GM19372 (cell line): Measurements from ENCODE around the gene YJEFN3.

ENCODE experiments used
- ATAC-seq: cut with Tn5 transposase; IDR thresholded peaks from one replicate; pipeline ENCODE4 v1.9.1; 2021; ENCODE audit warnings: mild to moderate bottlenecking, low read depth, moderate library complexity; ENCODE audit not compliant: unreplicated experiment

YJEFN3 gene

GRCh38 chr19:19528721-19529490, at the start of gene YJEFN3:
Gene YJEFN3 (plus strand): TSS chr19:19528911. CDS start chr19:19528933, 22 bp downstream.
- ATAC-seq = no peak

DNA sequence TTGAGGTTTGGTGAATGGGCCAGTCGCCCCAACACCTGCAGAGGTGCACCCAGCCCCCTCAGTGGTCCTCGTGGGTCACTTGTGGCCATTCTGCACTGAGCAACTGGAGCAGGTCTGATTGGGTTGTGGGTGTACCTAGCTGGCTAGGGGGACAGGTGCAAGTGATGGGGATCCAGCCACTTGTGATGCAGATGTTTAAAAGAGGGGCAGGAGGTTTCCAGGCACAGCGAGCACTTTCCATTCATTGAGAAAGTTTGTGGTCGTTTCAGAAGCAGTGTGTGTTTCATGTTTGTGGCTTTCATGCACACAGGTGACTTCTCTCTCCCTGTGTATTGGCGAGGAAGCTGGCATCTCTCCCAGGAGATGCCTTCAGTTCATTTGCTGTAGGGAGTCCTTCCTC, 48.0 kb upstream of the YJEFN3 start:
- no peak for ATAC-seq

DNA sequence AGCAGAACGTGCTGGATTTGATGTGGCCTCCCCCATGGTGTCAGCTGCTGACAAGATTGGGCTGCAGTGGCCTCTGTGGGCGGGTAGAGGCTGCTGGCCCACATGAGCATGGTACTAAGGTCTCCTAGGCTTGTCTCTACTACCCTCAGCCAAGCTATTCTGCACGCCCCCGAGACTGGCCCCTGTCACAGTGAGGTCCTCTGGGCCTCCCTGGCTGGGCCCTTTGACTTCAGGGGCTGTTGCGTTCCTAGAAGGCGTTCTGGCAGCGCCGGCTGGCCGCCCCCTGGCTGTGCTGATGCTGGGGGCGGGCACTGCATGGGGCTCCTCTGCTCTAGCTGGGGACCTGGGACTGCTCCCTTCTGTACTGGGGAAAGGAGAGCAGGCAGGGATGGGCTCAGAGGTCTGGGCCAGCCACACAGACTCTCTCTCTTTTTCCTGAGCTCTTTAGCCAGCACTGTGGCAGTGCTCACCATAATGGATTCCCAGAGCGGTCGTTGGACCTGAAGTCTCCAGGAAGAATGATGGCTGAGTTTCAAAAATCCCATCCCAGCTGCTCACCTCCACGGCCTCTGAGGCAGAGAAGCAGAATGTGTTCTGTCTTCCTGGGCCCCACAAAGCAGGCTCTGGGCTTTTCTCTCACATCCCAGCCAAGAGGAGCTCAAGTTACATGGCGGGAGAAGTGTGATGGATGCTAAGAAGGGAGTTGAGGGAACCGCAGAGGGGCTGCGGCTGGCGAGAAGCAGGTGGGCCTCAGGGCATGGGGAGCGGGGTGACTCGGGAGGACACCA, 45.7 kb upstream of the YJEFN3 start:
- no peak for ATAC-seq

DNA sequence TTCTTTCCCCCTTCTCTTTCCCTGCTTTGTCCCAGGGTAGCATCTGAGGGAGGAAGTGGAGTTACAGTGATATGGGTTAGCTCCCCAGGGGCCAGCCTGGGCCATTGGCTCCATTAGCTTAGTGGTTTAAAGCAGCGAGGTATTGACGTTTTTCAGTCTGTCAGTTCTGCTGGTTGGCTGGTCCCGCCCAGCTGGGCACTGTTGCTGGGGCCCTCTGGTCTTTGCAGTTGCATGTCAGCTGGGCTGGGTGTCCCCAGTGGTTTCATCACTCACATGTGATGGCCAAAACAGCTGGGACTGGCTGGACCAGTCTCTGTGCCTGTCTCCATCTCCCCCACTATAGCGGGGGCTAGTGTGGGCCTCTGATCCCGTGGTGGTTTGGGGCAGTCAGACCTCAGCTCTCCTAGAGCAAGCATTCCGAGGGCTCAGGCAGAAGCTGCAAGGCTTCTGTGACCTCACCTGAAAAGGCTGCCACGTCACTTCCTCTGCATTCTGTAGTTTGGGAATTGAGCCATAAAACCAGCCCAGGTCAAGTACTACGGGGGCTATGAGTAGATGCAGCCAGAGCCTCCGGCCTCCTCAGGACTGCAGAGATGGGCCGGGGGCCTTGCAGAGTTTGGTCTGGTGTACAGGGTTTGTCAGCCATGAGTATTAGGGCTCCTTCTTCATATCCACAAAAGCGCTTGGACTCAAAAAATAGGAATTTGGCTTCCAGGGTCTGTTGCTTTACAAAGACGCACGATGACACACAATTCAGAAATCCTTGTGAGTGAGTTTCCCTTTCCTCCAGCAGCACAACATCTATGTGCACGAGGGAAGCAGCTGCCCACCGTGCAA, 43.3 kb upstream of the YJEFN3 start:
- no peak for ATAC-seq

GRCh38 chr19:19485998-19486290, 42.8 kb upstream of the YJEFN3 start:
- no peak for ATAC-seq

- ATAC-seq = no peak
Observed at GRCh38 chr19:19486343-19487076, 42.2 kb upstream of the YJEFN3 start.

DNA sequence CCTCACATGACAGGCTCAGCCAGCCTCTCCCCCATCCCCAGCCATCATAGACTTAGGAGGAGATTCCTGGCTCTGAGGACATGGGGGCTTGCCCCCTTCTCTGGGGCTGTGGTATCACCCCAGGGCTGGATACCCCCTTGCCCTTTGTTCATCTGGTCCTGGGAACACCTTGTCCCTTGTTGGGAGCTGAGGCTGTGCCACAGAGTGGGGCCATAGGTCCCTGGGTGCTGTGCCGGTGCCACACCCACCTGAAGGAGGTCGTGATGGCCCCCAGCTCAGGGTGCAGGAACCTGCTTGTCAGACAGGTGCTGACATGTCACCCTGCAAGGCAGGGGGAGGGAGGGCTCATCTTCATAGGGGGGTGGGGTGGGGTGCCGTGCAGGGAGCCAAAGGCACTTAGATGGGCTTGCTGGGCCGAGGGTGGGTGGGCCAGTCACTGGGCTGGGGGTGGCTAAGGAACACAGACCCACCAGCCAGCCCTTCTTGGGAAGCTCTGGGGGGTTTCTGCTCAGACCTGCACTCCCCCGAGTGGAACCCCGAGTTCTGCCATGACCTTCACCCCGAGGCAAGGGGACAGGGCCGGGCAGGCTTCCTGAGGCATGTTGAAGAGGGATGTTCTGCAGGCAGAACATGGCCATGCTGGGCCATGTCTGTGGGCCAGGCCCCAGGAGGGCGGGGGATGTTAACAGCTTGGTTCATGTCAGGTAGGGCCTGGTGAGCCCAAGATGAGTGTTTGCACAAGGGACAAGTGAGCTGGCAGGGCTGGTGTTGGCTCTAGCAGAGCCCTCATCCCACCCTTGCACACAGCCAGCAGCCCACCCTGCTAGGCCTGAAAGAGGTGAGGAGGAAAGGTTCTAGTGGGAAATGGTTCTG, 41.4 kb upstream of the YJEFN3 start:
- ATAC-seq = no peak

GRCh38 chr19:19487950-19488874, 40.5 kb upstream of the YJEFN3 start:
- ATAC-seq = no peak

GRCh38 chr19:19488875-19489690, 39.6 kb upstream of the YJEFN3 start:
- peak; percentile 60 for ATAC-seq

DNA sequence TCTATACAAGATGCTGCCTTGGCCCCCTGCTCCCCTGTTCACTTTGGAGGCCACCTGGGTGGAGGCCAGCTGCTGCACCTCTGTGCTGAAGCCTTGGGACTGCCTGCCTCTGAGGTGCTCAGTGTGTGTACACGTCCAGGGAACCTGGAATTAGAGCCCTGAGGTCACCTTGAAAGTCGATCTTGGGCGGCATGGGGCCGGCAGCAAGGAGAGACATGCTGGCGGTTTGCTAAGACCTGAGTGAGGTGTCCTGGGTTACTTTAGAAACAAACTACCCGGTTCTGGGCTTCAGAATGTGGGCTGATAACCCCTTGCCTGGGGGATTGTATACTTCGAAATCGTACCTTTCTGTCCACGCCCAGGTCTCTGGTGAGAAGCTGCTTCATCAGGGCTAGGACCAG, 38.9 kb upstream of the YJEFN3 start:
- ATAC-seq = no peak

- no peak for ATAC-seq
Observed at GRCh38 chr19:19490214-19490968, 38.3 kb upstream of the YJEFN3 start.

- no peak for ATAC-seq
Observed at GRCh38 chr19:19491321-19492025, 37.2 kb upstream of the YJEFN3 start.

DNA sequence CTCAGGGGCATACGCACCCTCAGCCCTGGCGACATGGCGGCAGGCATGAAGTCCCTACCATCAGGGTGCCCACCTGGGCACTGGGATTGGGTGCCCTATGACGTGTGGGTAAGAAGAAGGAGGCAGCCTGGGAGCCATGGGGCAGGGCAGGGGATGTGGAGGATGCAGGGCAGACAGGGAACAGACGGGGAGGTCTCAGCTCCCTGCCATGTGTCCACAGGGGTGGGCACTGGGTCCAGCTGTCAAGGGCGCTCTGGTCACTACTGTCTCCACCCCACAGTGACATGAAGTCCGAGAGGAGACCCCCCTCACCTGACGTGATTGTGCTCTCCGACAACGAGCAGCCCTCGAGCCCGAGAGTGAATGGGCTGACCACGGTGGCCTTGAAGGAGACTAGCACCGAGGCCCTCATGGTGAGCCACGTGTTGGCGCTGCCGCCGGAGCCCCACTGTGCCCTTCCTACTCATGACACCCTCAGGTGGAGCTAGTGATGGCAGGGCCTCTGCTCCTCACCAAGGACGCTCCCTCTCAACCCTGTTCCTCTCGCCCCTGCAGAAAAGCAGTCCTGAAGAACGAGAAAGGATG, 36.6 kb upstream of the YJEFN3 start:
- ATAC-seq = no peak

GRCh38 chr19:19493841-19494546, 34.7 kb upstream of the YJEFN3 start:
- ATAC-seq = no peak
